Ramos (cell line): ENCODE data around the gene MZB1.

Experiments
- in situ Hi-C: fragments of 300-500 bp; cut with MboI; formaldehyde crosslinking; loops from one replicate; pipeline ENCODE4 v1.14.3; 2022; ENCODE audit warnings: low sequenced_read_pairs; ENCODE audit not compliant: unreplicated experiment

Gene MZB1

DNA sequence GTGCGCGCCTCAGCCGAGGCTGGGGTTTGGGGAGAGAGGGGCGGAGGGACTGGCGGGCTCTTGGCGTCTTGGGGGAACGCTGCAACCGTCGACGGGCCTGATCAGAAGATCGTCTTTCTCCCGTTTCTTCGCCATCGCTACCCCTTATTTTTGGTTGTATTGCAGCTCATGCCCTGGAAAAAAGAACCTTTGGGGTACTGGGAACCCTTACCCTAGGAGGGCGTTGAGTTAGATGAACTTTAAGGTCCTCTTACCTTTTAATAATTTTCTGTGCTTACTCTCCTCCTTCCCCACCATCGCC is 47.3 kb downstream of the MZB1 start:
- in situ Hi-C loops, result no loop called here

DNA sequence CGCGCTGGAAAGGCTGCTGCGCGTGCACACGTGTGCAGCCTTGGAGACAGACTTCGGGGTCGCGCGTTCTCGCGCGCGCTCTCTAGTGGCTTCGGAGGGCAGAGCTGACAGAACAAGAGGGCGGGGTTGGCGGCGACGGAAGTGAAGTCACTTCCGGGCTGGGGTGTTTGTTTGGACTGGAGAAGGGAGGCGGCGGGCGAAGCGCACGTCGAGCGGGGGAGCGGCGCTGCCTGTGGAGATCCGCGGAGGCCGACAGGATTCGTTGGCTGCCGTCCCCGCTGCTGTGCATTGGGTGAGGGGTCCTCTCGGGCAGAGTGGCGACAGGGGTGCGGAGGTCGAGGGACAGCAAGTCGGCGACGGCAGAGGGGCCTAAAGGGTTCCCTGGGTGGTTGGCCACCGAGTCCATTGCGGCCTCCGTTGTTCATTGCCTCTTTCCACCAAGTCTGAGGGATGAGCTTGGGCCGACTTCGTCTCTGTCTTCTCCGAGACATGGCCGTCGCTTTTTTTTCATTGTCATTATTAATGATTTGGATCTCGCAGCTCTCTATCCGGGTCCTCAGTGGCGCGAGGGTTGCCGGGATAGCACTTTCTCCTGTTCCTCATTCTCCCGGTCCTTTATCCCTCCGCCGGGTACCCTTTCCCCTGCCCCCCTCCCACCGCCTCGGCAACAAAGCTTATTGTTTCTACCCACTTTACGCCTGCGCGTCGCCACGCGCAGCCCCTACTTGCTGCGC is 47.9 kb downstream of the MZB1 start, which contains the start of gene PAIP2:
TSS of gene PAIP2 (plus strand) at position 166 of the 734 bp plus-strand sequence. CDS start 21,931 bp downstream, outside the sequence.
- in situ Hi-C loops, result no loop called here

DNA sequence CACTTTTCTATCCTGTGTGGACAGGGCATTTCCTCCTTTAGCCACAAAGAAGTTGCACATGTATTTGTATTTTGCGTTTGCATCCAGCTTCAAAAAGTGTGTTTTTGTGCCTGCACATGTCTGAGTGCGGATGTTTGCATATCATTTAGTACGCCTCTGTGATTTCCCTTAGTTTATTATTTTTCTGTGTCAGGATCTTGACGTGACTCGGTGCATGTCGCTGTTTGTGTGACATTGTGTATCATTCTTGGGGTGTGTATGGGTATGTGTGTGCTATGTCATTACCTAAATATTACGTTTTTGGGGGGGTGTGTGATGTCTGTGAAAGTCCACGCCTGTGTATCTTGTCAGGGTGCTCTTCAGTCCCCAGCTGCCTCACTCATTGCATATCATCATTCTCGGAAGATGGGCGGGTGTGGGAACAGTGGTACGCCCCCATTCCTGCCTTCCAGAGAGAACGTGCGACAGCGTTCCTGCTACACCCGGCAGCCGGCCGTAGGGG is 48.5 kb downstream of the MZB1 start:
- in situ Hi-C loops, result no loop called here

DNA sequence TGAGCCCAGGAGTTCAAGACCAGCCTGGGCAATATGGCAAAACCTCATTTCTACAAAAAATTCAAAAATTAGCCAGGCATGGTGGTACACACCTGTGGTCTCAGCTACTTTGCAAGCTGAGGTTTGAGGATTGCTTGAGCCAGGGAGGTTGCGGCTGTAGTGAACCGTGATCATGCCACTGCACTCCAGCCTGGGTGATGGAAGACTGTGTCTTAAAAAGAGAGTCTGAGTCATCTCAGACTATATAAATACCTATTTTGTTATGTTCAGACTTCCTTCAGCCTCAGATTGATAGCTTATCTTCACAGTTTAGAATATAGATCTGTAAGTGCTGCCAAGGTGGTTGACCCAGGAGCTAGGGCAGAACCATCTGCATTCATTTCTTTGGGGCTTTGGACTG is 49.7 kb downstream of the MZB1 start:
- in situ Hi-C loops, result no loop called here
